LNCAP (cell line): Measurements from ENCODE around the gene ANTXRL.

Experiments
- TF ChIP-seq, protein P1 (sequence below): fragments of 450-650 bp; IDR thresholded peaks from 2 replicates; pipeline ENCODE4 v1.5.1; 2017; ENCODE audit warnings: mild to moderate bottlenecking

Gene ANTXRL

GRCh38 chr10:46277840-46278239 is 9.0 kb upstream of the ANTXRL start:
- TF ChIP-seq, protein P1, sequence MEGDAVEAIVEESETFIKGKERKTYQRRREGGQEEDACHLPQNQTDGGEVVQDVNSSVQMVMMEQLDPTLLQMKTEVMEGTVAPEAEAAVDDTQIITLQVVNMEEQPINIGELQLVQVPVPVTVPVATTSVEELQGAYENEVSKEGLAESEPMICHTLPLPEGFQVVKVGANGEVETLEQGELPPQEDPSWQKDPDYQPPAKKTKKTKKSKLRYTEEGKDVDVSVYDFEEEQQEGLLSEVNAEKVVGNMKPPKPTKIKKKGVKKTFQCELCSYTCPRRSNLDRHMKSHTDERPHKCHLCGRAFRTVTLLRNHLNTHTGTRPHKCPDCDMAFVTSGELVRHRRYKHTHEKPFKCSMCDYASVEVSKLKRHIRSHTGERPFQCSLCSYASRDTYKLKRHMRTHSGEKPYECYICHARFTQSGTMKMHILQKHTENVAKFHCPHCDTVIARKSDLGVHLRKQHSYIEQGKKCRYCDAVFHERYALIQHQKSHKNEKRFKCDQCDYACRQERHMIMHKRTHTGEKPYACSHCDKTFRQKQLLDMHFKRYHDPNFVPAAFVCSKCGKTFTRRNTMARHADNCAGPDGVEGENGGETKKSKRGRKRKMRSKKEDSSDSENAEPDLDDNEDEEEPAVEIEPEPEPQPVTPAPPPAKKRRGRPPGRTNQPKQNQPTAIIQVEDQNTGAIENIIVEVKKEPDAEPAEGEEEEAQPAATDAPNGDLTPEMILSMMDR = no peak

DNA sequence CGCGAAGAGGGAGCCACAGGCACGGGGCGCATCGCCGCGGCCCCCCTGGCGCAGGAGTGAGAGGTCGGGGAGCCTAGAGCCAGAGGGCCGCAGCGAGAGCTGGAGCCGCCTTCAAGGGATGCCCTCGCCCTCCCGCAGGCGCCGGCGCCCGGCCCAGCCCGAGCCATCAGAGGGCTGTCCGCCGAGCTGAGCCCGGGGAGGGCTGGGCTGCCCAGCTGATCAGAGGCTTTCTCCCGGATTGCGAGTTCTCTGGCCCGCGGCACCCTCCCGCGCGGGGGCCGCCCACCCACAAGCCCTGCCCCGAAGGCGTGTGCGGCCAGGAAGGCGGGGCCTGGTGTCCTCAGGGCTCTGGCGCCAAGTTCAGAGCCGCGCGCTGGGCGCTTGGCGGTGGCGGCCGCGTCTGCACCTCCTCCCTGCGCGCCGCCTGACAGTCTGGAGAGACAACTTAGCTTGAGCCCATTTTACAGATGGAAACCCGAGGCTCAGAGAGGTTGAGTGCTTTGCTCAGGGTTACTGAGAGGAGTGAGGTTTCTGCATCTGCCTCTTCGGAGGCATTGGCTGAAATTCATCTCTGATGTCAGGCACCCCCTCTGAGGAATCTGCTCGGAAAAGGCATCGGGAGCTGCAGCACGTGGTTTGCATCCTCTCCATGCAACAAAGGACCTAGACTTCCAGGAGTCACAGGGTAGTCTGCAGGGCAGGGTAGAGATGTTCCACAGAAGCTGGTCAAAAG is 3.8 kb upstream of the ANTXRL start:
- TF ChIP-seq, protein P1 = no peak

GRCh38 chr10:46283580-46284285 is 3.1 kb upstream of the ANTXRL start:
- TF ChIP-seq, protein P1 = no peak

GRCh38 chr10:46284286-46285229 is 2.2 kb upstream of the ANTXRL start:
- TF ChIP-seq, protein P1 = no peak

DNA sequence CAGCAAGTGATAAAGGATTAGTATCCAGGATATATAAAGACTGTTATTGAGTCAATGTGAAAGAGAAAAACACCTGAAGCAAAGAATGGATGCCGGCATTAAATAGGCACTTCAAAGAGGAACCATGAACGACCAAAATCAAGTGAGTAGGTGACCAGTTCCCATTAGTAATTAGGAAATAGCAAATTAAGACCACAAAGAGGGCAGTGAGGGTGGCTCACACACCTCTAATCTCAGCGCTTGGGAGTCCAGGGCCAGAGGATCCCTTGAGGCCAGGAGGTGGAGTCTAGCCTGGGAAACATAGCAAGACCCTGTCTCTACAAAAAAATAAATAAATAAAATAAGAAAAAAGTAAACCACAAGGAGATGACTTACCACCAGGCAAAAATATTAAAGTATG is 1.5 kb upstream of the ANTXRL start:
- TF ChIP-seq, protein P1 = no peak

DNA sequence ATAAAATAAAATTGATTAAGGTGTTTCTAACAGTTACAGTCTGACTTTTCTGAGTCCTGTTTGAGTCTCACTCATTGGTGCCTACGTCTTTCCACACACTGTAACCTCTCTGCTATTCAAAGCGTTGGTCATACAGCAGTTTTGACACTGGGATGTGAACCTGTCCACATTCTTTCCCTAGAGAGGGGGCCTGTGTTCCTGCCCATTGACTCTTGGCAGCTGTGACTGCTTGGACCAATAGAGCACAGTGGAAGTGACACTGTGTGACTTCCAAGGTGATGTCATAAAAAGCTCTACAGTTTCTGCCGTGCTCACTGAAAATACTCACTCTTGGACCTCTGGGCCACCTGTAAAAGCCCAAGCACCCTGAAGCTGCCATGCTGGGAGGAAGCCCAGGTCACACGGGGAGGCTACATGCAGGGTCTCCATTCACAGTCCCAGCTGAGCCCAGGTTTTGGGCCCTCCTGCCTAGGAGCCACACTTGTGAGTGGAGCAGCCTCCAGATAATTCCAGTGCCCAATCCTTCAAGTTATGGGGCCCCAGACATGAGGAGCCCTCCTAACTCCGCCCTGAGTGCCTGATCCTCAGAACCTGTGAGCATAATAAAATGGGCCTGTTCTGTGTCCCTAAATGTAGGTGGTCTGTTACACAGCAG is 704 bp upstream of the ANTXRL start:
- TF ChIP-seq, protein P1 = no peak

- TF ChIP-seq, protein P1 = no peak
Observed at GRCh38 chr10:46287846-46288477, 1.2 kb downstream of the ANTXRL start.
